SK-N-SH treated with all-trans-retinoic acid at 6 μM for 48 hours (cell line): ENCODE results near the gene RASGEF1B.

Experiments used
- ATAC-seq: fragments of 200-7000 bp; cut with Tn5 transposase; 3 replicates; pipeline ENCODE4 v1.9.1; 2020; ENCODE audit warnings: mild to moderate bottlenecking, moderate library complexity
- ARNTL ChIP-seq: fragments of 450-650 bp; formaldehyde crosslinking; IDR thresholded peaks from 2 replicates; pipeline ENCODE4 v1.5.0; 2020; ENCODE audit warnings: low read depth, mild to moderate bottlenecking, moderate library complexity, borderline replicate concordance
- BACH2 ChIP-seq: fragments of 250-450 bp; sonication (Bioruptor Pico); IDR thresholded peaks from 2 replicates; pipeline ENCODE4 v1.9.0; 2021; ENCODE audit warnings: mild to moderate bottlenecking, borderline replicate concordance
- CREB5 ChIP-seq: fragments of 250-450 bp; sonication (Bioruptor Pico); IDR thresholded peaks from 2 replicates; pipeline ENCODE4 v1.5.1; 2020; ENCODE audit warnings: low read depth, mild to moderate bottlenecking, moderate library complexity
- CSDC2 ChIP-seq: fragments of 250-450 bp; sonication (Bioruptor Pico); IDR thresholded peaks from 2 replicates; pipeline ENCODE4 v1.5.0; 2020; ENCODE audit warnings: mild to moderate bottlenecking, moderate library complexity
- CSRNP3 ChIP-seq: fragments of 250-450 bp; sonication (Bioruptor Pico); IDR thresholded peaks from 2 replicates; pipeline ENCODE4 v1.5.1; 2021; ENCODE audit warnings: mild to moderate bottlenecking, moderate library complexity
- ESRRG ChIP-seq: fragments of 250-450 bp; sonication (Bioruptor Pico); IDR thresholded peaks from 2 replicates; pipeline ENCODE4 v1.6.1; 2021; ENCODE audit warnings: mild to moderate bottlenecking
- GLIS3 ChIP-seq: fragments of 250-450 bp; sonication (Bioruptor Pico); IDR thresholded peaks from 2 replicates; pipeline ENCODE4 v1.5.0; 2020; ENCODE audit warnings: mild to moderate bottlenecking, moderate library complexity
- ISL1 ChIP-seq: fragments of 250-450 bp; sonication (Bioruptor Pico); IDR thresholded peaks from 2 replicates; pipeline ENCODE4 v2.1.2; 2022; ENCODE audit warnings: mild to moderate bottlenecking, moderate library complexity
- OSR1 ChIP-seq: fragments of 250-450 bp; sonication (Bioruptor Pico); IDR thresholded peaks from 2 replicates; pipeline ENCODE4 v1.8.0; 2022; ENCODE audit warnings: moderate library complexity, mild to moderate bottlenecking, inconsistent platforms
- PATZ1 ChIP-seq: fragments of 250-450 bp; sonication (Bioruptor Pico); IDR thresholded peaks from 2 replicates; pipeline ENCODE4 v1.8.0; 2020; ENCODE audit warnings: mild to moderate bottlenecking, moderate library complexity, borderline replicate concordance
- POU6F1 ChIP-seq: fragments of 250-450 bp; sonication (Bioruptor Pico); IDR thresholded peaks from 2 replicates; pipeline ENCODE4 v1.8.0; 2021; ENCODE audit warnings: low read depth, mild to moderate bottlenecking, moderate library complexity, borderline replicate concordance
- PPARA ChIP-seq: fragments of 250-450 bp; sonication (Bioruptor Pico); IDR thresholded peaks from 2 replicates; pipeline ENCODE4 v1.5.0; 2020; ENCODE audit warnings: mild to moderate bottlenecking, borderline replicate concordance
- RARB ChIP-seq: fragments of 250-450 bp; sonication (Bioruptor Pico); IDR thresholded peaks from 2 replicates; pipeline ENCODE4 v1.8.0; 2021; ENCODE audit warnings: mild to moderate bottlenecking, moderate library complexity
- SNAI2 ChIP-seq: fragments of 250-450 bp; sonication (Bioruptor Pico); IDR thresholded peaks from 2 replicates; pipeline ENCODE4 v1.5.0; 2020; ENCODE audit warnings: mild to moderate bottlenecking, moderate library complexity
- TCF4 ChIP-seq: fragments of 250-450 bp; sonication (Bioruptor Pico); IDR thresholded peaks from 2 replicates; pipeline ENCODE4 v1.8.0; 2021; ENCODE audit warnings: mild to moderate bottlenecking, moderate library complexity, borderline replicate concordance
- TOX ChIP-seq: fragments of 250-450 bp; sonication (Bioruptor Pico); IDR thresholded peaks from 2 replicates; pipeline ENCODE4 v1.8.0; 2021; ENCODE audit warnings: mild to moderate bottlenecking, moderate library complexity, borderline replicate concordance
- TSHZ2 ChIP-seq: fragments of 250-450 bp; sonication (Bioruptor Pico); IDR thresholded peaks from 2 replicates; pipeline ENCODE4 v1.5.0; 2020; ENCODE audit warnings: mild to moderate bottlenecking, moderate library complexity
- ZC3H10 ChIP-seq: fragments of 250-450 bp; sonication (Bioruptor Pico); IDR thresholded peaks from 2 replicates; pipeline ENCODE4 v1.5.1; 2021; ENCODE audit warnings: mild to moderate bottlenecking, moderate library complexity
- ZFP3 ChIP-seq: fragments of 250-450 bp; sonication (Bioruptor Pico); IDR thresholded peaks from 2 replicates; pipeline ENCODE4 v1.5.0; 2020; ENCODE audit warnings: mild to moderate bottlenecking, moderate library complexity
- ZFP30 ChIP-seq: fragments of 450-650 bp; formaldehyde crosslinking; IDR thresholded peaks from 2 replicates; pipeline ENCODE4 v1.5.0; 2022; ENCODE audit warnings: mild to moderate bottlenecking, moderate library complexity
- ZNF565 ChIP-seq: fragments of 450-650 bp; formaldehyde crosslinking; conservative IDR thresholded peaks from 2 replicates; pipeline ENCODE4 v1.5.0; 2020; ENCODE audit warnings: low read depth, mild to moderate bottlenecking, moderate library complexity
- ZNF70 ChIP-seq: fragments of 450-650 bp; formaldehyde crosslinking; IDR thresholded peaks from 2 replicates; pipeline ENCODE4 v1.5.0; 2020; ENCODE audit warnings: mild to moderate bottlenecking, moderate library complexity
- ZNF8 ChIP-seq: fragments of 450-650 bp; formaldehyde crosslinking; IDR thresholded peaks from 2 replicates; pipeline ENCODE4 v1.5.0; 2020; ENCODE audit warnings: mild to moderate bottlenecking, moderate library complexity

The RASGEF1B gene

GRCh38 chr4:81449015-81449414 lies 22.7 kb downstream of the RASGEF1B start:
- TF ChIP-seq PPARA (CRISPR knock-in tag) (no peak), POU6F1 (CRISPR knock-in tag) (no peak), CSDC2 (no peak), CREB5 (CRISPR knock-in tag) (no peak), PATZ1 (CRISPR knock-in tag) (no peak), TCF4 (CRISPR knock-in tag) (no peak), ZNF8 (CRISPR knock-in tag) (no peak), OSR1 (CRISPR knock-in tag) (no peak), ZNF70 (CRISPR knock-in tag) (no peak), ISL1 (CRISPR knock-in tag) (no peak), TSHZ2 (CRISPR knock-in tag) (no peak), SNAI2 (CRISPR knock-in tag) (no peak), BACH2 (CRISPR knock-in tag) (no peak), ARNTL (CRISPR knock-in tag) (no peak), GLIS3 (CRISPR knock-in tag) (no peak), ZNF565 (no peak), CSRNP3 (no peak), ZC3H10 (no peak)
- ATAC-seq, result no peak

GRCh38 chr4:81447566-81448229 lies 24.0 kb downstream of the RASGEF1B start:
- no peak for TF ChIP-seq ESRRG (CRISPR knock-in tag)
- TF ChIP-seq TOX (CRISPR knock-in tag), result no peak
- TF ChIP-seq PATZ1 (CRISPR knock-in tag), result no peak
- TF ChIP-seq OSR1 (CRISPR knock-in tag), result no peak
- no peak for TF ChIP-seq ISL1 (CRISPR knock-in tag)
- no peak for TF ChIP-seq ZFP30 (CRISPR knock-in tag)
- no peak for TF ChIP-seq TCF4 (CRISPR knock-in tag)
- TF ChIP-seq POU6F1 (CRISPR knock-in tag), result no peak
- TF ChIP-seq ZC3H10, result no peak
- no peak for TF ChIP-seq PPARA (CRISPR knock-in tag)
- TF ChIP-seq RARB (CRISPR knock-in tag), result no peak
- no peak for TF ChIP-seq CSDC2
- TF ChIP-seq BACH2 (CRISPR knock-in tag), result no peak
- no peak for TF ChIP-seq GLIS3 (CRISPR knock-in tag)
- TF ChIP-seq TSHZ2 (CRISPR knock-in tag), result no peak
- no peak for TF ChIP-seq ZNF565
- no peak for TF ChIP-seq ZFP3
- TF ChIP-seq, all 23 proteins: peak for 0
- no peak for ATAC-seq
